HG03139 (cell line): ENCODE data around the gene IQCE.

Experiments used
- ATAC-seq: cut with Tn5 transposase; IDR thresholded peaks from one replicate; pipeline ENCODE4 v1.9.1; 2021; ENCODE audit not compliant: unreplicated experiment

Gene IQCE

DNA sequence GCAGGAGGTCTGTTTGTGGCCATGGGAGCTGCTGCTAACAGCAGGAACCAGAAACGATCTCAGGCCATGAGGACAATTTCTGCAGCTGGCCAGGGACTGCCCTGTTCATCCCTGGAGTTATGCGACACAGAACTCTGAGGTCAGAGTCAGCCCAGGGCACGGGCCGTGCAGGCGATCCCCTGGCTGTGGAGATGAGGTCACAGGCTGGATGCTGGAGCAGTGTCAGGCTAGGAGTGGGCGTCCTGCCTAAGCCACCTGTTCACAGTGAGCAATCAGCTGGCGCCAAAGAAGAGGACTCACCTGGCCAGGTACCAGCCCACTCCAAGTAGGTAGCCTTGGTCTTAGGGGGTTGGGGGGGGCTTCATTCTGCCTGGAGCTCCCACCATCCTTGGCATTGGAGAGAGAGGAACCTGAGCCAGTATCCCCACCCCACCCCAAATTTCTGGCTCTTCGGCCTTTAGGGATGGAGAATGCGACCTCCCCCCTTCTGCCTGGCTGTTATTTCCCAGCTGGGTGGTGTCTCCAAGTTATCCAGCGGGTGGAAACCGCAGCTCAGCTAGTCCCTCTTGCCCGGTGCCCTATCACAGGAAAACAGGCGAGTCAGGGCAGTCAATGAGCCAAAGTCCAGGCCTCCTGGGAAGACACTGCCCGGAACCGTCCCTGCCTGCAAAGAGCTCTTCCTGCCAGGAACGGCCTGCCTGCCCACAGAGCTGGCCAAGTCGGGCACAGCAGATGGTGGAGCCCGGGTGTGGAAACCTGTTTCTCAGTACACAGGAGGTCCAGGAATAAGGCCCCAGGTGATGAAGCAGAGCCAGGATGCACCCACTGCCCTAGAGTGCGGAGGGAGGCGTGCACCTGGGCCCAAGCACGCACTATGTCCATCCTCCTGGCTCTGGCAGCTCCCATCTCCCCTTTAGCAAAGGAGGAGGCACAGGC, 71.2 kb downstream of the IQCE start:
- ATAC-seq = no peak

DNA sequence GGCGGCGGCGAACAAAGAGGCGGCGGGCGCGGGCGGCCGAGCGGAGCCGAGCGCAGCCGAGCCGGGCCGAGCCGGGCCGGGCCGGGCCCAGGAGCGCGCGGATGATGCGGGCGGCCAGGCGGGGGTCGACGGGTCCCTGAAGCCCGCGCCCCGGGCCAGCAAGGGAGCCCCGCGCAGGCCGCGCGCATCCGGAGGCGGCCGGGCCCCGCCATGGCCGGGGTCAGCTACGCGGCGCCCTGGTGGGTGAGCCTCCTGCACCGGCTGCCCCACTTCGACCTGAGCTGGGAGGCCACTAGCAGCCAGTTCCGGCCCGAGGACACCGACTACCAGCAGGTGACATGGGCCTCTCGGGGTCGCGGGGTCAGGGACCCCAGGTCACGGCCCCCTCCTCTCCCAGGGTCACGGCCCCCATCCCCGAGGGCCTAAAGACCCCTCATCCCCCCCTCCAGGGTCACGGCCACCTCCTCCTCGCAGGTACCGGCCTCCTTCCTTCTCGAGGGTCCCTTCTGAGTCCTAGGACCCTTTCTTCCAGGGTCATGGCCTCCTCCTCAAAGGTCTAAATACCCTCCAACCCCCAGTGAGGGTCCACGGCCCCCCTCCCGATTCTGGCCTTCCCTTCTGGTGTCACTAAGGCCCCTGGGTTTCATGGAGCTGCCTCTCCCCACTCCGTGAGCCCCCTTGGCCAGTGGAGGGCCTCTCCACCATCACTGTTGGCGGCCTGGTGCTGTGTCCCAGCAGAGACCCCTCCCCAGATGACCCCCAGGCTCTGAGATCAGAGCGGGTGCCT, 73.4 kb downstream of the IQCE start, which contains the start of gene TTYH3:
Gene TTYH3 (plus strand): TSS at position 41 of the 787 bp plus-strand sequence. CDS start 170 bp downstream, at position 211.
- ATAC-seq = peak; percentile 29

DNA sequence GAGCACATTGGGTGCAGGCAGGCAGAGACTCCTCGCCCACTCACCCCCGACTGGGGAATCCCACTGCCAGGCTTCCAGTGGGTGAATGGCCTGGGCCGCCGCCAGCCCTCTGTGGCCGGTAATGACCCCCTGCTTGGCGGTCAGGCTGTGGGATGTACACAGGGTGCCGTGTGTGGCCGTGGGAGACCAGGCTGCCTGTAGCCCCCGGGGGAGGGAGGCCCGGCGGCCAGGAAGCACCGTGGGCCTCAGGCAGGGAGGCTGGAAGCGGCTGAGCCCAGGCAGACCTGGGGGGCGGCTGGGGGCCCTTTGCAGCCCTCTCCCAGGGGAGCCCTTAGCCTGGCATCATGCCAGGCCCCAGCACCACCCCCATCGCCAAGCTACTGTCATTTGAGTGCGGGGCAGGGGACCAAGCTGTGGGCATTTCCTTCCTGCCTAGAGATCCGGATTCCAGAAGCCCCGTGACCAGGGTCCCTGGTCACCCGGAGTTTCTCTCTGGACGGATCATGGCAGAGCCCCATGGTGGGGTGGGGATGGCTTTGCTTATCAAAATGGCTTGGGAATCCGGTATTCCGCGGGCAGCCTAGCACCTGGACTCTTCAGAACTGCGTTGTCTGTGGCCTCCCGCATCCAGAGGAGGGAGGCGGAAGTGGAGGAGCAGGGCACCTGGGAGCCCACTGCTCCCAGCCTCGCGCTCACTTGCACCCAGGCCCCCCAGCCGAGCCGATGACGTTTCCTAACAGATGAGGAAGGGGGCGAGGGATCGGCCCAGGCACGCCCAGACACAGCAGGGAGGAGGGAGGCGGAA, 74.2 kb downstream of the IQCE start:
- ATAC-seq = no peak

DNA sequence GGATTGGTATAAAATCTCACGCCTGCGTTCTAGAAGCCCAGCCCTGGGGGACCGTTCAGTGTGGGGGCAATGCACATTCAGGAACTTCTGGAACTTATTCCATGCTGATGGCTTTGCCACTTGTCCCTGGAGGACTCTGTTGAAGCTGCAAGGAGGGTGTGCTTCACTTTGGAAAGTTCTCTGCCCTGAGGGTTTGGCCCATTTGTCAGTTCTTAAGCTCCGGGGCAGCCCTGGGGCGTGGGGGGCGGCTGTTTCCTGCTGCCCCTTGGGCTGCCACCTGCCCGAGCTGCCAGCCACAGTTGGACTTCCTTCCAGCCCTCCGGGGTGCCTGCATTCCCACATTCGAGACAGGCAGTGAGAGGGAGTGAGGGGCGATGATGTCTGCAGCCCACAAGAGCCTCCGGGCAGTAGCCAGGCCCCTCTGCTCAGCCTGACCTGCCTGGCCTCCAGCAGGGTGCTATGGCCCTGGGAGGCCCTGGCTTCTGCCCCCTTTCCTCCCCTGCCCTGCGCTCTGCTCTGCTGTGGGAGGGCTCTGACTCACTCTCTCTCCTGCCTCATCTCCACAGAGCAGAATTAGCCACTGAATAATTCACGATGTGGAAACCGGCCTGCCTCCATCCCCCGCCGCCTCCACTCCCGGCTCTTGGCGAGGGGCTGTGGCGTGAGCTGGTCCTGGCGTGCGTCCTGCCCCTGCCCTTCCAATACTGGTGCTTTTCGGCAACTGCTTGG, 74.9 kb downstream of the IQCE start:
- ATAC-seq = no peak

DNA sequence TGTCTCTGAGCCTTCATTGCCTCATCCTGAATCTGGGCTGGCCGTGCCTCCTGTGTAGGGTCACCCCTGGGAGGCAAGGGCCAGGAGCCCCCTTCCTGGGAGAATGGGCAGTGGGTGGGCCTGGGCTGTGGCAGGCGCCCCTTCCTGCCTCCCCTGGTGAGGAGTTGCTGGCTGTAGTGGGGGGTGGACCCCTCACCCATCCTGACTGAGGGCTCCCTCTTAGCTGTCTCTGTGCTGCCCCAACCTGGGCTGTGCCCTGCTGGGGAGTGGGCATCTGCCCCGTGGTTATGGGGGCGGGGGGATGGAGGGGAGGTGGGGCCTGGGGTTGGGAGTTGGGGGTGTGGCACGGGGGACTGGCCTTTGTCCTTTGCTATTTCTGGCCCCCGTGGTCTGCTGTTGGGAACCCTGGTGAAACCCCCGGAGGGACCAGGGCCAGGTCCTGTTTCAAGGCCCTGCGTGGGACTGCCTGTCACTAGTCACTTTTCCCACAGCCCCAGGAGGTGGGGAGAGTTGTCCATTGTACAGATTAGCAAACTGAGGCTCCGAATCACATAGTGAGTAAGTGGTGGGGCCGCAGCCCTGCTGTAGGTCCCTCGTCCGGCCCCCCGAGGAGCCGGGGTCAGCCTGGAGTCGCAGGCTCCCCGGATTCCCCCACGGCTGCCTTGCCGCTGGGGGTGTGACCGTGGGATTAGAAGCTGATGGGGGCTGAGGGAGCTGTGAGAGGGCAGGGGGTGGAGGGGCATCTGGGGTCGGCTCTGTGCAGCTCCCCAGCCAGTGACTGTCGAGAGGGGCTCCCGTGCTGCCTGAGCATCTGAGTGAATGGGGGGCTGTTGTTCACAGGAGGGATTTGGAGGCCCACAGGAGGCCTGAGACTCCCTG, 75.7 kb downstream of the IQCE start:
- no peak for ATAC-seq

DNA sequence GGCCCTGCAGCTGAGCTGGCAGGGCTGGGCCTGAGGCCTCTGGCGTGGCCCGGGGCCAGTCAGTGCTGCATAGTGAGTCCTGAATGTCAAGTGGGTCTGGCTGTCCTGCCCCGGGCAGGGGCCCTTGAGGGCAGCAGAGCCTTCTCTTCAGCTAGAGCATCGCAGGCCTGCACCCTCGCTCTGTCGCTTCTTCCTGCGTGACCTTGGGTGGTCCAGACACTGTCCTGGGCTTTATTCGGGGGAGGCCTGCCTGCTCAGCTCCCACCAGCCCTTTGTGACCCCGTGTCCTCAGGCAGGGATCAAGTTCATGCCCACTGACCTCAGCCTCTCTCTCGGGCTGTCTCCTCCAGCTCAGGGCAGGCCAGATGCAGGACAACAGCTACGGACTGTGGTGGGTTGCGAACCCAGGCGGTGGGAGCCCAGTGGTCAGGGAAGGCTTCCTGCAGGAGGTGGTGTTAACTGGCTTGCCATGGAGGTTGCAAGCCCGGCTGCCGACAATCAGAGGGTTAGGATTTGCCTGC, 76.4 kb downstream of the IQCE start:
- ATAC-seq = no peak

DNA sequence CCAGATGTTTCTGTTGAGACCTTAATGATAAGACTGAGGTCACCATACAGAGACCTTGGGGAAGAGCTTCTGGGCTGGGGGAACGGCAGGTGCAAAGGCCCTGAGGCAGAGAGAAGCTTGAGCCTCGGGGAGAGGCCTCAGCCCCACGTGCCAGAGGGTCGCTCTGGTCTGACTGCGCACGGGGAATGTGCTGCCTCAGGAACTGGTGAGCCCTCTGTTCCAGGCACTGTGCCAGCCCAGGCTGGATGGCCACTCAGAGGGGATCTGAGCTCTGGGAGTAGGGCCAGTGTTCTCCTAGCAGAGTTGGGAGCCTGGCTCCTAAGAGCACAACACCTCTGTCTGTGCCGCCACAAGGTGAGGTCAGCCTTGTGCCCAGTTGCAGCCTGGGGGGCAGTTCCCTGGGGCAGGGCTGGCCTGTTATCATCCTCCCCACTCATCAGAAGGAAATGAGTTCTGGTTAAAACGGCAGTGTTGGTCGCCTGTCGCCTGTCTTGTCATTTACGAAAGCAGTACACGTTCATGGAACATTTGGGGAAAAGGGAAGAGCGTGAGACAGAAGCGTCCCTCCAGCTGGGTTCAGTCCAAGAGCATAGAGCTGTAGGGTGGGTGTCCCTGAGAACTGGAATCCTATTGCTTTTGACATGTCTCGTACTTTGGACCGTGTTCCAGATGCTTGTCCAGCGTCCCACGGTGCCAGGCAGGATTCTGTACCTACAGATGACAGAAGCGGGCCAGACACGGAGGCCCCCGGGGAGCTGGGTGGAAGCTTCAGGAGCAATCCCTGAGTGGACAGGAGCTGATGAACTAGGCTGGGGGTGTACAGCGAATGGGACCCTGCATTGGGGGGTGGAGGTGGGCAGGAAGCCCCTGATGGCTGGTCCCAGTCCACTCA, 77.3 kb downstream of the IQCE start:
- ATAC-seq = no peak

DNA sequence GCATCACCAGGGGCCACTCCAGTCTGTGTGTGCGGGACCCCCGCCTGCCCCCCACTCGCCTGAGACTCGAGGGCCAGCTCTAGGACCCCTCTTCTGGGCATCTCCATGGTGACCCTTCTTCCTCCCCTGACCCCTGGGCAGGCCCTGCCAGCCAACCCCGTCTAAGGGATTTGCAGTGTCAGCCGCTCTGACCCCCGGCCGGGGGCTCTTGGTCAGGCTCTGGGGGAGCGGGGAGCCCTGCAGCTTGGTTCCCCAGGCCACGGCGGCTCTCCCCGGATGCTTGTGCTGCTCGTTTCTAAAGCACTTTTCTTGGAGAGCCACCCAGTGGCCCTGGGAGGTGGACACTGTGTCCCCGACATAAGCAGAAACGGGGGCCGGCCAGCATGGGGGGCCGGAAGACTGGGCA, 78.3 kb downstream of the IQCE start:
- no peak for ATAC-seq

DNA sequence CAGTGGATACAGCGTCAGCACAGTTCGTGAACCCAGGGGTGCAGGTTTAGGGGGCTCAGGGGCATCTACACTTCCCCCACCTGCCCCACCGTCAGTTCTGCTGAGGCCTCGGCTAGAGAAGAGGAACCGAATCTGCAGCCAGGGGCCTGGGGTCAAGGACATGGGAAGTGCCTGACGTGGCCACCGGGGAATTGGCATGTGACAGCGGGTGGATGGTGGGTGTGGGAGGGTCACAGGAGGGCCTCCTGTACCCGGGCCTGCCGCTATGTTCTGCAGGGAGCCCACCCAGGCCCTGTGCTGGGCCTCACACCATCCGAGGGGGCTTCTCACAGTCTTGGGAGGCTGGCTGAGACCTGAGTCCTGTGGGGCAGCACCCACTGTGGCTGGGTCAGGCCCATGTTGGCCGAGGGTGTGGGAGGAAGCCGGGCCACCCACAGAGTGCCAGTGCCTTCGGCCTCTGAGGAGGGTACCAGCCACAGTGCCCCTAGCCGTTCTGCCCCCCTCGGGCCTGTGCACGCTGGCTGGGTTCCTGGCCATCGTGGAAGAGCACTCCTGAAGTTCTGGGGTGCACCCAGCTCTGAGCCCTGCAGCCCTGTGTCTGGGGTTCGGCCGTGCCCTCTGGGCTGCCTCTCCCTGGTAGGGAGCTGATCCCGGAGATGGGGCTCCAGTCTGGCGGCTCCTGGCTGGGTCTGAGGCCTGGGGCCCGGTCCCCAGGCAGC, 78.9 kb downstream of the IQCE start:
- ATAC-seq = no peak

DNA sequence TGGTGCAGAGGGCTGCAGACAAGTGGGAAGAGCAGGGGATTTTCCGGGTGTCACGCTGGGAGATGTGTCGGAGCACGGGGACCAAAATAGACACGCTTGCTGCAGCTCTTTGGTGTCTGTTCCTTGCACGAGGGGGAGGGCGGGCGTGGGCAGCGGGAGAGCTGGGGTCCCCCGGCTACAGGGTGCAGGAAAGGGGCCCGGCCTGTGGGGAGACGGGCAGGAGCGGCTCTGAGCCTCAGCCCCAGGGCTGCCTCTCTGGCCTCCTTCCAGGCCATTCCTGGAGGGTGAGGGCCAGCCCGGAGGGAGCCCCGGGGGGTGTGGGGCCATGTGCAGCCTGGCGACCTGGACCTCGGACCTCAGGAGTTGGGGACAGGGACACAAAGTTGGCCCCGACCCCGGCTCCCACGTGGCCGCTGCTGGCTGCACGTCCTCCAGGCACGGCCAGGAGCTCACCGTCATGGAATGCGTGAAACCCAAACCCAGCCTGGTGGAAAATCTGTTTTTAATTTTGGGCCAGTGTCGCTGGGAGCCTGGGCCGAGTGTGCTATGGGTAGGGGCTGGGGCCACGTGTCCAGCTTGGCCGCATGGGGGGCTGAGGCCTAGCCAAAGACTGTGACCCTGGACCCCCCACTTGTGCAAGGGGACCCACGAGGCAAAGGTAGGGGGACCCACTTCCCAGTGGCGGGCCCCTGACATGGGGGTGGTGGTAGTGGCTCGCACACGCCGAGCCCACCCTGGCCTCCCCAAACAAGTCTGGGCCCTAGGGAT, 79.6 kb downstream of the IQCE start:
- ATAC-seq = no peak

DNA sequence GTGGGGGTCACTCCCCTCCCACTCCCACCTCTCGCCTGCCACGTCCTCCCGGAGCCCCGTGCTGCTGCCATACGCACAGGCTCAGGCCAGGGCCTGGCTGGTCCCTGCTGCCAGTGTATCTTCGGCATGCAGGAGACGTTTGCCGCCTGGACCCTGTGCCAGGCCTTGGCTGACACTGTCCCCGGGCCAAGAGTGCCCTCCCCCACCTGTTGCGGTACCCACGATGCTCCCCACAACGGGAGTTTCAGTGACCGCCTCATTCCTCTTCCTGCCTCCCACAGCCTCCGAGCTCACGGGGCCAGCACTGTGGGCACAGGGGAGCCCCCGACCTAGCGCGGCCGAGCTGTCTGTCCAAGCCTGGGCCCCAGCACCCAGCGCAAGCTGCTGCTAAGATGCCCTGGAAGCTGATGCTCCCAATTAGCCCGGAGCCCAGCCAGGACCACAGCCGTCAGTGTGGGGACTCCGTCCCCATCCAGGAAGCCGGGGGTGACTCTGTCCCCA, 80.5 kb downstream of the IQCE start:
- no peak for ATAC-seq

DNA sequence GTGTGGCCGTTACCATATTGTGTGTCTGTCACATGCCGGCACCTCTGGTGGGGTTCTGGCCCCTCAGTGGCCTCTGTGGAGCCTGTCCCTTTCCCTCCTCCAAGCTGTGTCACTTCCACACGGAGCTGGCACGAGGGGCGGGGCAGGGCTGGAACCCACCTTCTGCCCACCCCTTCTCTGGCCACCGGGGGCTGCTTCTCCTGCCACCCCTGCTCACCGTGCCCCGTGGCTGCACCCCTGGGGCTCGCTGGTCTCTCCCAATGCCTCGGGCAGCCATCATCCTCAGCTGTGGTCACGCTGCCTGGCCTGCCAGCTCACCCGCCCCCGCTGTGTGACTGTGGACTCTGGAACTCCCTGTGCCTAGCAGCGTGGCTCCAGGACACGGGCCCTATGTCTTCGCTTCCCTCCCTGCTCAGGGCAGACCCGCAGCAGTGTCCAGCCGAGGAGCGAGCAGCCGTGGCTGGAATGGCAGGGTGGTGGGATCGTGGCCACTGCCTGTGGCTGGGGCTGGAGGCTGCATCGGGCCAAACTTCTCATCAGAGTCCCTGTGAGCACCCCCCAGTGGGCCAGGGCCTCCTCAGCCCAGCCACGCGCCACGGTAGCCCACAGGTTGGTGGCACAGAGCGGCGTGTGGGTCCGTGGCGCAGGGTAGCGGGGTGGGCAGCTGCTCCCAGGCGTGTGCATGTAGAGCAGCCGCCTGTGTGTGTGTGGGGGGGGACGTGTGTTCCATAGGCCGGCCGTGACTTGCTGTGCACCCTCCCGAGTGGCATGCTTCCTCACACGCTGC, 81.1 kb downstream of the IQCE start:
- no peak for ATAC-seq

DNA sequence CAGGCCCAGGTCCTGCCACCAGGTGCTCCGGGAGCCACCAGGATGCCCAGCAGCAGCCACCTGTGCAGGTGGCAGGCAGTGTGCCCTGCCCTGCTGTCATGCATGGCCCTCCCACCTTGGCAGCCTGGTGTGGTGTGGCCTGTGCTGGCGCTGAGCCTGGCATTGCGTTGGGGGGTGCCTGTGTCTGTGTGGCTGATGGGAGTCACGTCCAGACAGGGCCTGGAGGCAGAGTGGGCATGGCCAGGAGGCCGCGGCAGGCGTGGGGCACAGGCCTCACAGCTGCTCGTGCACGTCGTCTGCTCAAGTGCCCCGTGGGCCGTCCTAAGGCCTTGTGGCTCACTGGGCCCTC, 81.7 kb downstream of the IQCE start:
- no peak for ATAC-seq

DNA sequence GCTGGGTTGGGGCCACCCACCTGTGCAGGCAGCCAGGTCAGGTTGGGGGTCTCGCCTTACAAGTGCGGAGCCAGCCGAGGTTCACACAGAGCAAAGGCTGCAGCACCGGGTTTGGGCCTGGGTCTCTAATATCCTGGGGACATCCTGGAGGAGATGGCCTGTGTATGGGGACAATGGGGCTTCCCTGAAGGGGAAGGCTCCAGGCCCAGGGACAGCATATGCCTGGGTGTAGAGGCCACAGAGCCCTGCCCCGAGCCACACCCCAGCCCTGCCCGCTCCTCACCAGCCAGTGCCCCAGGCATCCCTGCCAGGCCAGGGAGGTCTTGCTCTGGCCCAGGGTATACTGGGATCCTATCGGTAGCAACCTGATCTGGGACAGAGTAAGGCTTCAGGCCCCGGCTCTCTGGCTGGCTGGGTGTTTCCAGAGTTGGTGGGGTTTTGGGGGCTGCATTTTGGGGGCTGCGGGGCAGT, 82.1 kb downstream of the IQCE start:
- ATAC-seq = no peak

DNA sequence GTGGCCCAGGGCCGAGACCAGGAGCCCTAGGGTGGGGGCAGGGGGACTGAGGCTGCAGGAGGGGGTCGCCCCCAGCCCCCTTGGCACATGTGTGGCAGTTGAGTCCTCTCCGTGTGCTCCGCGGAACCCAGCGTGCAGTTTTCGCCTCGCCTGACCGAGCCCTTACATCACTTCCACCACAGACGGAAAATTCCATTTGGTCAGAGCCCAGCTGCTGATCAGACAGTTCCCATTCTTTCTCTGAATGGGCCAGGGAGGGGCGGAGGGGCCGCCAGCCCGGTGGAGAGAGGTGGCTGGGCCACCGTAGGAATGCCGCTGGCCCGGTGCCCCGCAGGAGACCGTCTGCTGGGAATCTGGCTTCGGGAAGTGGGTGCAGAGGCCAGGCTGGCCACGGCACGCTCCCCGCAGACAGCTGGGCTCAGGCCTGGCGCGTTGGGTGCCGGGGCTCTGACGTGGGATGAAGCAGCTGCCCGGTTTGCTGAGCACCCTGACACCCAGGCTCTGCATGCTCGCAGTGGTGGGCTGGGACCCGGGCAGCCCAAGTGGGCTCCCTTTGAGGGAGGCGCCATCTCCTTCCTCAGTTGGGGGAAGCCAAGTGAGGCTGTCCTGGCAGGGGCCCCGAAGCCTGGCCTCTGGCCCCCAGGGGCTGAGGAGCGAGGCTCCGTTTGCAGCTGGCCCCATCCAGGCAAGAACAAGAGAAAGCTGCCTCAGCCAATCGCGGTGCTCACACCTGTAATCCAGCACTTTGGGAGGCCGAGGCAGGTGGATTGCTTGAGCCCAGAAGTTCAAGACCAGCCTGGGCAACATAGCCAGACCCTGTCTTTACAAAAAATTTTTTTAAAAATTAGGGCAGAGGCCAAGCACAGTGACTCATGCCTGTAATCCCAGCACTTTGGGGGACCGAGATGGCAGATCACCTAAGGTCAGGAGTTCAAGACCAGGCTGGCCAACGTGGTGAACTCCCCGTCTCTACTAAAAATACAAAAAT, 82.9 kb downstream of the IQCE start:
- no peak for ATAC-seq
